GM12874 (cell line): Measurements from ENCODE around the gene SSR3.

Experiments
- TF ChIP-seq, protein P1 (sequence below): IDR thresholded peaks from 2 replicates; pipeline ENCODE4 v1.5.1; 2011; ENCODE audit warnings: low read depth, mild to moderate bottlenecking, control low read depth, low read length, moderate library complexity; ENCODE audit not compliant: insufficient read depth

Gene SSR3

DNA sequence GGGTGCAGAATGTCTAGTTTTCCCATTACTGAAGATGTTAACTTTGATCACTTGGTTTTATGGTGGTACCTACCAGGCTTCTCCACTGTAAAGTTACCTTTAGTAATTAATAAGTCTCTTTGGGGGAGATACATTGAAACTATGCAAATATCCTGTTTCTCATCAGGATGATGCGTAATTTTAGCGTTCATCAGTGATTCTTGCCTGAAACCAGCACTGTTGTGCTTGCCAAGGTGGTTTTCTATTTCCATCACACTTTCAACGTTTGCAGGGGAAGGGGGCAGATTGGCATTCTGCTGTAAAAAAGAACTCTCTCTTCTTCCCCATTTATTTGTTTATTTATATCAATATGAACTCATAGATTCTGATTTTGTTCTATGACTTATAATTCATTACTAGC lies 61.0 kb downstream of the SSR3 start:
- TF ChIP-seq, protein P1, sequence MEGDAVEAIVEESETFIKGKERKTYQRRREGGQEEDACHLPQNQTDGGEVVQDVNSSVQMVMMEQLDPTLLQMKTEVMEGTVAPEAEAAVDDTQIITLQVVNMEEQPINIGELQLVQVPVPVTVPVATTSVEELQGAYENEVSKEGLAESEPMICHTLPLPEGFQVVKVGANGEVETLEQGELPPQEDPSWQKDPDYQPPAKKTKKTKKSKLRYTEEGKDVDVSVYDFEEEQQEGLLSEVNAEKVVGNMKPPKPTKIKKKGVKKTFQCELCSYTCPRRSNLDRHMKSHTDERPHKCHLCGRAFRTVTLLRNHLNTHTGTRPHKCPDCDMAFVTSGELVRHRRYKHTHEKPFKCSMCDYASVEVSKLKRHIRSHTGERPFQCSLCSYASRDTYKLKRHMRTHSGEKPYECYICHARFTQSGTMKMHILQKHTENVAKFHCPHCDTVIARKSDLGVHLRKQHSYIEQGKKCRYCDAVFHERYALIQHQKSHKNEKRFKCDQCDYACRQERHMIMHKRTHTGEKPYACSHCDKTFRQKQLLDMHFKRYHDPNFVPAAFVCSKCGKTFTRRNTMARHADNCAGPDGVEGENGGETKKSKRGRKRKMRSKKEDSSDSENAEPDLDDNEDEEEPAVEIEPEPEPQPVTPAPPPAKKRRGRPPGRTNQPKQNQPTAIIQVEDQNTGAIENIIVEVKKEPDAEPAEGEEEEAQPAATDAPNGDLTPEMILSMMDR, result no peak

DNA sequence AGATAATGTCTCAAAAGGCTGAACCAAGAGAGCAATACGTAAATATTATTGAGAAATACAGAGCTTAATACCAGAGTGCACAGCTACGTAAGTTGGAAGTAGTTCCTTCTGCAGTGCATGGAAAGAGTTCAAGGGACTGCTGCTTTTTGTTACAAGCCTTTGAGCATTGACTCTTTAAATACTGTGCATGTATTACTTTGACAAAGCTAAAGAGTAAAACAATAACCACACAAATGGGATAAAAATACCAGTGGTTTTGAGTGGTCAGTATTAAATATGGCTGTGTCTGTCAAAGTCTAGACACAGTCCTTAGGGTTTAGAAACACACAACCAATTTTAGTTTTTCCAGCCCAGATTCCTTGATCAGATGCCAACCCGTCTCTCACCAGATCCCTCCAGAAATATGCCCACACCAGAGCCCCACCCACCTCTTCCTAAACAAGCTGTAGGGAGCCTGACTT lies 62.1 kb downstream of the SSR3 start:
- TF ChIP-seq, protein P1, result no peak

DNA sequence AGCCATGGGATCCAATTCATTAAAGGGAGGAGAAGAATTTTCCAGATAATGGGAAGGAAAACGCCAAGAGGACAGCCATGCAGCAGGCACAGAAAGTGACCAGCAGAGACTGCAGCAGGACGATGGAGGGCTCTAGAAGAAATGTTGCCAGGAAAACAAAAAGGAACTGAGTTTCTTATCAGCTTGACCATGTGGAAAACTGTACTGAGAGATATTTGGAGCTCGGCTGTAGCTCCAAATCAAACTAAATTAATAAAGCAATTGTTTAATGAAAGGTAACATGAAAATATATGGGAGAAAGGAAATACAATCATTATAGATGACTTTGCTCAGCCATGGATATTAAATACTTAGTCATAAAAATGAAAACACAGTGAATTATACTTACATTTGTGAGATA lies 63.7 kb downstream of the SSR3 start:
- TF ChIP-seq, protein P1, result no peak
